ENCODE results near the gene ERFL.
A peak's percentile ranks its signal among the peaks of the same experiment; 100 is the strongest.

The ERFL gene

DNA sequence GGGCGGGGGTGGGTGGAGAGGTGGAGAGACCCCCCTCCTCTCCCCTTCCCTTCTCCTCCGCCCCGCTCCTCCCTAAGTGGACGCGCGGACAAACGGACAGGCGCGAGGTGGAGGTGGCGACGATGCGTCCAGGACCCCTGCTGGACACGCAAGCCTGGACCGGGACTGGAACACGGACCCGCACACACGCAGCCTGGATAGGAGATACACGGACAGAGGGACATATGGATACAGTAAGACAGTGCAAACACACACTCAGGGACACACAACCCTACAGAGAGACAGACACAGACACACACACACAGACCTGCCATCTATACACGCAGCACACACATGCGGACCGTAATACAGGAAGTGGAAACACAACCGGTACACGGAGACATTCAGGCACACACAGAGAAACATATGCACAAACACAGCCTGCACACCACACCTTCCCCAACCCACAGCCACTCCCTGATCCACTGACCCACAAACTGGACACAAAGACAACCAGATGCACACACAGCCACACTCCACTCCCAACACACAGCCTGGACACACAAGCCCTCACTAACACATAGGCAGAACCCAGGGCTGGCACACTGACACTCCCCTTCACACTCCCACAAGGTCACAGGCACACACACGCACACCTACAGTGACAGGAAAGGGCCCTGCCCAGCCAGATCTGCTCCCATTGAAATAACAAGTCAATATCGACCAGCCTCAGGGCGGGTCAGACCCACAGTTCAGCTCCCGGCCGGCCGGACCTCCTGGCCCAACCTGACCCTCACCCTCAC lies 696 bp upstream of the ERFL start (continued):
- TF ChIP-seq, protein P1, sequence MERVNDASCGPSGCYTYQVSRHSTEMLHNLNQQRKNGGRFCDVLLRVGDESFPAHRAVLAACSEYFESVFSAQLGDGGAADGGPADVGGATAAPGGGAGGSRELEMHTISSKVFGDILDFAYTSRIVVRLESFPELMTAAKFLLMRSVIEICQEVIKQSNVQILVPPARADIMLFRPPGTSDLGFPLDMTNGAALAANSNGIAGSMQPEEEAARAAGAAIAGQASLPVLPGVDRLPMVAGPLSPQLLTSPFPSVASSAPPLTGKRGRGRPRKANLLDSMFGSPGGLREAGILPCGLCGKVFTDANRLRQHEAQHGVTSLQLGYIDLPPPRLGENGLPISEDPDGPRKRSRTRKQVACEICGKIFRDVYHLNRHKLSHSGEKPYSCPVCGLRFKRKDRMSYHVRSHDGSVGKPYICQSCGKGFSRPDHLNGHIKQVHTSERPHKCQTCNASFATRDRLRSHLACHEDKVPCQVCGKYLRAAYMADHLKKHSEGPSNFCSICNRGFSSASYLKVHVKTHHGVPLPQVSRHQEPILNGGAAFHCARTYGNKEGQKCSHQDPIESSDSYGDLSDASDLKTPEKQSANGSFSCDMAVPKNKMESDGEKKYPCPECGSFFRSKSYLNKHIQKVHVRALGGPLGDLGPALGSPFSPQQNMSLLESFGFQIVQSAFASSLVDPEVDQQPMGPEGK (tag by site-specific recombination; IDR thresholded peaks at IDR 0.05), result peak; percentile 53
- no peak for TF ChIP-seq ZBTB8A (tag by site-specific recombination; IDR thresholded peaks at IDR 0.05)
- no peak for TF ChIP-seq ZNF747 (tag by site-specific recombination; IDR thresholded peaks at IDR 0.05)
- no peak for TF ChIP-seq ZNF274 (IDR thresholded peaks at IDR 0.05; ENCODE audit: low read length)
- no peak for TF ChIP-seq ZNF274 (tag by site-specific recombination; IDR thresholded peaks at IDR 0.05; ENCODE audit: borderline replicate concordance)
- TF ChIP-seq ZBTB17 (tag by site-specific recombination; IDR thresholded peaks at IDR 0.05), result peak; percentile 72
- TF ChIP-seq ZNF324 (tag by site-specific recombination; IDR thresholded peaks at IDR 0.05), result no peak
- TF ChIP-seq OVOL3 (tag by site-specific recombination; IDR thresholded peaks at IDR 0.05), result no peak
- TF ChIP-seq KLF9 (tag by site-specific recombination; IDR thresholded peaks at IDR 0.05; ENCODE audit: low read depth), result peak; percentile 71
- no peak for TF ChIP-seq ZNF37A (tag by site-specific recombination; IDR thresholded peaks at IDR 0.05)
- no peak for TF ChIP-seq ZNF624 (tag by site-specific recombination; IDR thresholded peaks at IDR 0.05)
- TF ChIP-seq ZNF223 (tag by site-specific recombination; IDR thresholded peaks at IDR 0.05), result no peak
- TF ChIP-seq KLF7 (tag by site-specific recombination; IDR thresholded peaks at IDR 0.05; ENCODE audit: borderline replicate concordance), result peak; percentile 64; the same call in 1 of the 2 replicates
- no peak for TF ChIP-seq ZNF341 (tag by site-specific recombination; IDR thresholded peaks at IDR 0.05; ENCODE audit: low read depth)
- no peak; the same call in 1 of the 2 replicates for TF ChIP-seq ZNF302 (tag by site-specific recombination; IDR thresholded peaks at IDR 0.05; ENCODE audit: low read depth)
- TF ChIP-seq ZNF558 (tag by site-specific recombination; IDR thresholded peaks at IDR 0.05), result no peak
- TF ChIP-seq ZNF571 (tag by site-specific recombination; IDR thresholded peaks at IDR 0.05), result no peak
- TF ChIP-seq ZNF138 (tag by site-specific recombination; IDR thresholded peaks at IDR 0.05; ENCODE audit: borderline replicate concordance), result no peak
- TF ChIP-seq ZNF391 (tag by site-specific recombination; IDR thresholded peaks at IDR 0.05; ENCODE audit: borderline replicate concordance, low read depth), result no peak
- TF ChIP-seq ZNF426 (tag by site-specific recombination; IDR thresholded peaks at IDR 0.05), result no peak
- no peak for TF ChIP-seq IKZF3 (tag by site-specific recombination; IDR thresholded peaks at IDR 0.05)
- peak; percentile 84; the same call in 1 of the 2 replicates for TF ChIP-seq ZBTB7A (tag by site-specific recombination; IDR thresholded peaks at IDR 0.05; ENCODE audit: low read depth)
- TF ChIP-seq ZNF335 (tag by site-specific recombination; conservative IDR thresholded peaks at IDR 0.05), result peak; percentile 95
- TF ChIP-seq ZNF701 (tag by site-specific recombination; IDR thresholded peaks at IDR 0.05), result no peak
- TF ChIP-seq, protein P2, sequence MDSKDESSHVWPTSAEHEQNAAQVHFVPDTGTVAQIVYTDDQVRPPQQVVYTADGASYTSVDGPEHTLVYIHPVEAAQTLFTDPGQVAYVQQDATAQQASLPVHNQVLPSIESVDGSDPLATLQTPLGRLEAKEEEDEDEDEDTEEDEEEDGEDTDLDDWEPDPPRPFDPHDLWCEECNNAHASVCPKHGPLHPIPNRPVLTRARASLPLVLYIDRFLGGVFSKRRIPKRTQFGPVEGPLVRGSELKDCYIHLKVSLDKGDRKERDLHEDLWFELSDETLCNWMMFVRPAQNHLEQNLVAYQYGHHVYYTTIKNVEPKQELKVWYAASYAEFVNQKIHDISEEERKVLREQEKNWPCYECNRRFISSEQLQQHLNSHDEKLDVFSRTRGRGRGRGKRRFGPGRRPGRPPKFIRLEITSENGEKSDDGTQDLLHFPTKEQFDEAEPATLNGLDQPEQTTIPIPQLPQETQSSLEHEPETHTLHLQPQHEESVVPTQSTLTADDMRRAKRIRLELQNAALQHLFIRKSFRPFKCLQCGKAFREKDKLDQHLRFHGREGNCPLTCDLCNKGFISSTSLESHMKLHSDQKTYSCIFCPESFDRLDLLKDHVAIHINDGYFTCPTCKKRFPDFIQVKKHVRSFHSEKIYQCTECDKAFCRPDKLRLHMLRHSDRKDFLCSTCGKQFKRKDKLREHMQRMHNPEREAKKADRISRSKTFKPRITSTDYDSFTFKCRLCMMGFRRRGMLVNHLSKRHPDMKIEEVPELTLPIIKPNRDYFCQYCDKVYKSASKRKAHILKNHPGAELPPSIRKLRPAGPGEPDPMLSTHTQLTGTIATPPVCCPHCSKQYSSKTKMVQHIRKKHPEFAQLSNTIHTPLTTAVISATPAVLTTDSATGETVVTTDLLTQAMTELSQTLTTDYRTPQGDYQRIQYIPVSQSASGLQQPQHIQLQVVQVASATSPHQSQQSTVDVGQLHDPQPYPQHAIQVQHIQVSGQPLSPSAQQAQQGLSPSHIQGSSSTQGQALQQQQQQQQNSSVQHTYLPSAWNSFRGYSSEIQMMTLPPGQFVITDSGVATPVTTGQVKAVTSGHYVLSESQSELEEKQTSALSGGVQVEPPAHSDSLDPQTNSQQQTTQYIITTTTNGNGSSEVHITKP (tag by site-specific recombination; IDR thresholded peaks at IDR 0.05), result 0 out of 2 replicates have a peak, but pooled peaks have one; percentile 38
- peak; percentile 71; the same call in 1 of the 2 replicates for TF ChIP-seq ZNF239 (tag by site-specific recombination; IDR thresholded peaks at IDR 0.05)
- TF ChIP-seq ZNF501 (tag by site-specific recombination; IDR thresholded peaks at IDR 0.05), result peak; percentile 33; the same call in 1 of the 2 replicates
- TF ChIP-seq, protein P3, sequence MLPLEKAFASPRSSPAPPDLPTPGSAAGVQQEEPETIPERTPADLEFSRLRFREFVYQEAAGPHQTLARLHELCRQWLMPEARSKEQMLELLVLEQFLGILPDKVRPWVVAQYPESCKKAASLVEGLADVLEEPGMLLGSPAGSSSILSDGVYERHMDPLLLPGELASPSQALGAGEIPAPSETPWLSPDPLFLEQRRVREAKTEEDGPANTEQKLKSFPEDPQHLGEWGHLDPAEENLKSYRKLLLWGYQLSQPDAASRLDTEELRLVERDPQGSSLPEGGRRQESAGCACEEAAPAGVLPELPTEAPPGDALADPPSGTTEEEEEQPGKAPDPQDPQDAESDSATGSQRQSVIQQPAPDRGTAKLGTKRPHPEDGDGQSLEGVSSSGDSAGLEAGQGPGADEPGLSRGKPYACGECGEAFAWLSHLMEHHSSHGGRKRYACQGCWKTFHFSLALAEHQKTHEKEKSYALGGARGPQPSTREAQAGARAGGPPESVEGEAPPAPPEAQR (tag by site-specific recombination; IDR thresholded peaks at IDR 0.05), result 0 out of 2 replicates have a peak, but pooled peaks have one; percentile 63
- peak; percentile 55 for TF ChIP-seq ZNF777 (tag by site-specific recombination; IDR thresholded peaks at IDR 0.05; ENCODE audit: borderline replicate concordance)
- TF ChIP-seq ZFP3 (tag by site-specific recombination; IDR thresholded peaks at IDR 0.05; ENCODE audit: low read depth), result no peak
- no peak for TF ChIP-seq ZNF670 (tag by site-specific recombination; IDR thresholded peaks at IDR 0.05; ENCODE audit: low read depth)
